ENCODE results near the gene NOS1AP.
"Not testable (repeated sequence)": the region's sequence is repeated elsewhere in the genome, so short reads cannot be mapped to it uniquely, and the experiment has no call there.

NOS1AP gene

DNA sequence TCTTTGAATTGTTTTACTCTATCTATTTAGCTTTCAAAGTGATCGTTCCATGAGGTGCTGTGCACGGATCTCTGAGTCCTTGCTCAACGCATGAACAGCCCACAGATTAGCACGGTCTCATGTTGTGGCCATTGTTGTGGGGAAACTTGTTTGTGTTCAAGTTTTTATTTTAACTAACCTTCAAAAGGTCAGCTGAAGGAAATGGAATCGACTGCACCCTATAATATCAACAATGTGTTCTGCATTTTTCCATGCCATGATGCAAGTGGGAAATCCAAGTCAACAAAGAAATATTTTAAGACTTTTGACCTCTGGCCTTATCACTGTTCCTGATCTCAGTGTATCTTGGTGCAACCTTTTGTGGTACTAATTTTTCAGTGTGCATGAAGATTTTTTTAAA lies 336.3 kb downstream of the NOS1AP start:
- no peak for DNase-seq (ENCODE audit: low read depth in 3 of 3)

DNA sequence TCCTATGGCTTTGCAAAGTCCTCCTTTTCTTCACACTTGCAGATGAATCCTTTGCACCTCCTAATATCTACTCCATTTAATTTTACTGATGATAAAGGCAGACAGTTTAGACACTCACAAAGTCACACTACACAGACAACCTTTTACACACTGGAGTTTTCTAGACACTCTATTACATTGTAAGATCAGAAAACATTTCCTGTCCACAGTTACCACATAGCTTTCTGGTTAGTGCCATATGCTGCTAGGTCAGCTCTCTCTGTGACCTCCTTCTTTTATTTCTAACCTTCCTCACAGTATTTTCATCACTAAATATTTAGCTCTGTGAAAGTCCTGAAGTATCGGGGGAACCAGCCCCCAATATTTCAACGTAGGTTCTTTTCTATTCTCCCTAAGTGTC lies 337.3 kb downstream of the NOS1AP start:
- no peak for DNase-seq (ENCODE audit: low read depth in 3 of 3)

DNA sequence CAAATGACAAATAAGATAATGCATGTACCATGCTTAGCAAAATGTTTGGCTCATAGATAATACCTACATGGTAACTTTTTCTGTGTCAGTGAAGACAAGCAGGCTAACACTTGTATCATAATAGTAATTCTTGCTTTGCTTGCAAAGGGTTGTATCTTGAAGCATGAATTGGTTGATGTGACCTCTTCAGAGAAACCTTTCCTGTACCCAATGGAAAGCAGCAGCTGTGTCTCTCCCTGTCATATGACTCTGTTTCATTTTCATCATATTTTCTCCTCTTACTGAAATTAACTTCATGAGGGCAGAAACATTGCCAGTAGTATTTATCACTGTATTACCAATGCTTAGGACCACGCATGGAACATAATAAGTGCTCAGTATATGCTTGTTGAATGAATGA lies 338.0 kb downstream of the NOS1AP start:
- no peak for DNase-seq (ENCODE audit: low read depth in 3 of 3)

DNA sequence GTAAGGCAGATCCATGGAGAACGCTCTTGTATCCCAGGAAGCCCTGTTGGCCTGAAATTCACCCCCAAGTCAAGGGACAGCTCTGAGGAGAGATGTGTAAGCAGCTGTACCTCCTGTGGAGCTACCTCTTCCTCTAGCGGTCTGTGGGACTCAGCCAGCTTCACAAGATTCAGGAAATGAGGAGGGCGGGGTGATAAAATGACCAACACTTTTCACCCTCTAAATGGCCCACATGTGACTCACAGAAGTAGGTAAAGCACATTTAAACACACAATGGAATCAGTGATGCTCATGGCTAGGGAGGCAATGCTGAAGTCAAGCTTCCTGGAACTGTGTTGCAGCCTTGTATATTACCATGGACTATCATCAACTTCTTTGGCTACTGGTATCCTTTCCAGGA lies 342.5 kb downstream of the NOS1AP start, which contains the start of gene SH2D1B:
SH2D1B (minus strand) TSS at position 135 of the 400 bp plus-strand sequence; CDS start at position 15, 120 bp downstream.
- no peak for DNase-seq (ENCODE audit: low read depth in 3 of 3)

DNA sequence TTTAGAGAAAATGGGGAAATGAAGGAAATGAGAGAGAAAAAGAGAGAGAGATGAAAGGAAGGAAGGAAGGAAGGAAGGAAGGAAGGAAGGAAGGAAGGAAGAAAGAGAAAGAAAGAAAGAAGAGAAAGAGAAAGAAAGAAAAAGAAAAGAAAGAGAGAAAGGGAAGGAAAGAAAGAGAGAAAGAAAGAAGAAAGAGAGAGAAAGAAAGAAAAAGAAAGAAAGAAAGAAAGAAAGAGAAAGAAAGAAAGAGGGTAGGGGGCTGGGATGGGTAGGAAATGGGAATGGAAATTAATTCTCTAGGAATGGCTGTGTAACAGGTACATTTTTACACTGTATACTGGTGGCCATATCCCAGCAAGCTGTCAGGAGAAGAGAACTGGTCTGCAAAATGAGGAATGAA lies 346.7 kb downstream of the NOS1AP start:
- DNase-seq (ENCODE audit: low read depth in 3 of 3): no peak

DNA sequence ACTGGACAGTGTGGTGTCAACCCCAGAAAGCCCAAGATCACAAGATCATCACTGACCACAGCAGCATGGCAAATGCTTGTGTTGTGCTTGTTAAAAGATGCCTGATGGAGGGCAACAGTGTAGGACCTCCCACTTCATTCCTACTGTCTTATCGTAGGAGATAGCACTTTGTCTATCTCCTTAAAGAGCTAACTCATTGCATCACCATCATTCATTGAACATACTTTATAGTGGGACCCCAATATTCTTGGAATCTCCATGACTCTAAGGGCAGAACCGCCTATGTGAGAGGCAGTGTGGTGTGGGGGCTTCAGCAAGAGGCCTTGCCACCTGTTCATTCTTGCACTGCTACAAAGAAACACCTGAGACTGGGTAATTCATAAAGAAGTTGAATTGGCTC lies 347.4 kb downstream of the NOS1AP start:
- DNase-seq (ENCODE audit: low read depth in 3 of 3): no peak

DNA sequence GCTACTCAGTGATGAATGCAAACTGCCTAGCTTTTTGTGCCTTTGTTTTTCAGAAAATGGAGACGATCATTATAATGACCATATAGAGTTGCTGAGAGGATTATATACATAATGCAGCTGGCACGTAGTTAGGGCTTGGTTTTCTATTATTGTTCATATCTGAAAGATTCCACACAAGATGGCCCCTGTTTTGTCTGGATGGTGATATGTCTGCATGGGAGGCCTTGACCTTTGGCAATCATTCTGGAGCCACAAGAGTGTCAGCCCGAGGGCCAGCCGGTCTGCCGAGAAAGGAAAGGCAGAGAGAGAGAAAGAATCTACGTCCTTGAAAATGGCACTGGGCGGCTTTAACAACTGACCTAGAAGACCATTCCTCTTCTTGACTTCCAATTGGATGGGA lies 348.2 kb downstream of the NOS1AP start:
- no peak for DNase-seq (ENCODE audit: low read depth in 3 of 3)

DNA sequence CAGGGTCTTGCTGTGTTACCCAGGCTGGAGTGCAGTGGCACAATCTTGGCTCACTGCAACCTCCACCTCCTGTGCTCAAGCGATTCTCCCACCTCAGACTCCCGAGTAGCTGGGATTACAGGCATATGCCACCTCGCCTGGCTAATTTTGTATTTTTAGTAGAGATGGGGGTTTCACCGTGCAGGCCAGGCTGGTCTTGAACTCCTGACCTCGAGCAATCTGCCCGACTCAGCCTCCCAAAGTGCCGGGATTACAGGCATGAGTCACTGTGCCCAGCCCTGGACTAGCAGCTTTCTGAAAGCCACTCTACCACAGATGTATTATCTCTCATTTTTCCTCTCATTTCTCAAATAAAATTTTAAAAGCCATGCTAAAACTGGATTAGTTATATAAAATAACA lies 349.1 kb downstream of the NOS1AP start:
- DNase-seq (ENCODE audit: low read depth in 3 of 3): not testable (repeated sequence)

DNA sequence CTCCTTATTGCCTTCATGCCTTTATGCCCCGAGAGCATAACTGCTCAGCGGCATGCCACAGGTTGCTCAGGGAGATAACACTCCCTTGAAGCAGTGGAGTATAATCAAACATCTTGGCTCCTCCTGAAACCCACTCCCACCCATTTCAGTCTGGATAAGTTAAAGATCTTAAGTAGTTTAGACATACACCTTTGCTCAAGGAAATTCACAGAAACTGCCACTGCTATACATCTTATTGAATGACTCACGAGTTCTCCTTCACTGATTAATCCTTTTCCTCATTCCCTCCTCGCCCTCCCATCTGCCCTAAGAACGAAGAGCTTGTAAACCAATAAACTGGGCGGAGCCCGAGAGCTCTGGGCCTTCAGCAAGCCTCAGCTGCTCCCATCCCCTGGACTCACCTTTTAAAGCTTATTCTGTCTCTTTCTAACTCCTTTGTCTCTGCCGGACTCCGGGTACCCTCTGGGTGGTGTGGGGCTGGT lies 350.0 kb downstream of the NOS1AP start:
- DNase-seq (ENCODE audit: low read depth in 3 of 3): not testable (repeated sequence)
